PC-9 (cell line): ENCODE data around the gene SLC22A1. TPM values are rescaled to one million over a fixed set of nuclear protein-coding genes. Genes with fewer than 3 reads are reported as not detected.

ENCODE experiments used
- BruUV-seq: library from RNA; stranded (reverse); fragments of 400-500 nt; replicated peaks from 2 replicates; lab custom pipeline; 2021; lab: Mats Ljungman, UMichigan
- CTCF ChIA-PET: fragments of 300-600 bp; sonication (Branson Sonifier 250); formaldehyde crosslinking; loops from one replicate; lab custom pipeline; 2022; ENCODE audit warnings: antibody characterized with exemption; lab: Charles Lee
- POLR2A ChIA-PET: fragments of 300-600 bp; sonication (Branson Sonifier 250); formaldehyde crosslinking; loops from one replicate; lab custom pipeline; 2022; ENCODE audit warnings: antibody characterized with exemption; ENCODE audit not compliant: unreplicated experiment; lab: Charles Lee
- DNase-seq, 2 experiments: peaks; one replicate each; pipeline versions ENCODE4 v3.0.0 to v3.0.0-alpha.2; 2015 to 2022; ENCODE audit warnings: mixed read lengths in 1 of 2
- H2AFZ ChIP-seq: fragments of 200-600 bp; sonication (generic); 2 replicates; pipeline ENCODE4 v1.8.1; 2017; ENCODE audit warnings: antibody characterized with exemption
- H3F3A ChIP-seq: fragments of 200-600 bp; sonication (generic); 2 replicates; pipeline ENCODE4 v1.8.1; 2017; ENCODE audit warnings: antibody characterized with exemption, mild to moderate bottlenecking, low read depth; ENCODE audit not compliant: insufficient read depth
- H3K27ac ChIP-seq: fragments of 200-600 bp; sonication (generic); 2 replicates; pipeline ENCODE4 v1.6.1; 2016; ENCODE audit warnings: mixed run types
- H3K27me3 ChIP-seq: fragments of 200-600 bp; sonication (generic); 2 replicates; pipeline ENCODE4 v1.6.1; 2016; ENCODE audit warnings: low read depth, mixed run types; ENCODE audit not compliant: insufficient read depth
- H3K36me3 ChIP-seq: fragments of 200-600 bp; sonication (generic); 2 replicates; pipeline ENCODE4 v1.6.1; 2016; ENCODE audit warnings: low read depth, mixed run types
- H3K4me1 ChIP-seq: fragments of 200-600 bp; sonication (generic); replicated peaks from 2 replicates; pipeline ENCODE4 v1.6.1; 2016; ENCODE audit warnings: mixed run types; ENCODE audit not compliant: insufficient read depth
- H3K4me2 ChIP-seq: fragments of 200-600 bp; sonication (generic); 2 replicates; pipeline ENCODE4 v1.6.1; 2017; ENCODE audit warnings: mixed run types
- H3K4me3 ChIP-seq: fragments of 200-600 bp; sonication (generic); 2 replicates; pipeline ENCODE4 v1.6.1; 2016; ENCODE audit warnings: mixed run types
- H3K79me2 ChIP-seq: fragments of 200-600 bp; sonication (generic); 2 replicates; pipeline ENCODE4 v1.6.1; 2017; ENCODE audit warnings: low read depth, mixed run types
- H3K9me2 ChIP-seq: fragments of 200-600 bp; sonication (generic); 2 replicates; pipeline ENCODE4 v1.8.1; 2017; ENCODE audit warnings: mild to moderate bottlenecking; ENCODE audit not compliant: insufficient read depth
- H3K9me3 ChIP-seq: fragments of 200-600 bp; sonication (generic); 2 replicates; pipeline ENCODE4 v1.8.1; 2016; ENCODE audit warnings: low read depth; ENCODE audit not compliant: insufficient read depth
- H4K20me1 ChIP-seq: fragments of 200-600 bp; sonication (generic); 2 replicates; pipeline ENCODE4 v1.8.1; 2017; ENCODE audit not compliant: insufficient read depth
- EZH2 ChIP-seq: fragments of 200-600 bp; sonication (generic); IDR thresholded peaks from 2 replicates; pipeline ENCODE4 v1.8.0; 2017; ENCODE audit warnings: antibody characterized with exemption, low read depth
- intact Hi-C: fragments of 100-400 bp; cut with micrococcal nuclease; formaldehyde crosslinking; loops from one replicate; pipeline ENCODE4 v1.10.0; 2022; ENCODE audit not compliant: unreplicated experiment
- total RNA-seq: library from RNA; stranded (reverse); gene quantifications from 2 replicates; pipeline ENCODE4 v1.2.3, GENCODE V29; 2021
- TF ChIP-seq, protein P1 (sequence below): fragments of 200-600 bp; sonication (generic); conservative IDR thresholded peaks from 2 replicates; pipeline ENCODE4 v1.6.1; 2017; ENCODE audit warnings: mixed run types, antibody characterized with exemption, mild to moderate bottlenecking, moderate library complexity

SLC22A1 gene
- total RNA-seq, 1 experiment from 2014 or later = not detected

DNA sequence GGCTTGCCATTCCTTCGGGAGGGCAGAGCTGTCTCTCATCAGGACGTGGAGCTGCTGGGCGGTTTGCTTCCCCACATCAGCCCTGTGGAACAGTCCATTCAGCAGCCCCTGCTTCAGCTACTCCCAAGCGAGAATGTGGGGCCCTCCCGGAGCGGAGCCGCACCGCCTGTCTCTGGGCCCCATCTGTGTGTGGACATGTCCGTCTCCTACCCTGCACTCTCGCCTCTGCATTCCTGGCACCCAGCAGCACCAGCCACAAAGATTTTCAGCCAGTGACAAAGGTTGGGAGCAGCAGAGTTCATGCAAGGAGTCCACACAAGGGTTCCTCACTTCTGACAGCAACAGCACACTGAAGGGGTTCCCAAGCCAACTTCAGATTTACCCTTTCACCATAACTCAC, 29.0 kb upstream of the SLC22A1 start:
- Histone ChIP-seq H2AFZ (no peak overlapping the region), H3K9me2 (no peaks in the 10 kb centered on the region), H4K20me1 (peaks cover 3% of the 10 kb centered on the region; the same call in 1 of the 2 replicates), H3K4me3 (no peak overlapping the region), H3K4me1 (no peaks in the 10 kb centered on the region), H3K27ac (no peak overlapping the region), H3F3A (no peaks in the 10 kb centered on the region), H3K27me3 (no peaks in the 10 kb centered on the region), H3K4me2 (no peak overlapping the region), H3K36me3 (peaks cover 12% of the 10 kb centered on the region; the same call in 1 of the 2 replicates), H3K79me2 (no peaks in the 10 kb centered on the region), H3K9me3 (no peaks in the 10 kb centered on the region)
- intact Hi-C loops = no loop called here
- no peak for DNase-seq
- ChIA-PET POLR2A (no interaction called here), CTCF (no interaction called here)
- no TSS peak for BruUV-seq
- TF ChIP-seq EZH2 = no peak
- TF ChIP-seq, protein P1, sequence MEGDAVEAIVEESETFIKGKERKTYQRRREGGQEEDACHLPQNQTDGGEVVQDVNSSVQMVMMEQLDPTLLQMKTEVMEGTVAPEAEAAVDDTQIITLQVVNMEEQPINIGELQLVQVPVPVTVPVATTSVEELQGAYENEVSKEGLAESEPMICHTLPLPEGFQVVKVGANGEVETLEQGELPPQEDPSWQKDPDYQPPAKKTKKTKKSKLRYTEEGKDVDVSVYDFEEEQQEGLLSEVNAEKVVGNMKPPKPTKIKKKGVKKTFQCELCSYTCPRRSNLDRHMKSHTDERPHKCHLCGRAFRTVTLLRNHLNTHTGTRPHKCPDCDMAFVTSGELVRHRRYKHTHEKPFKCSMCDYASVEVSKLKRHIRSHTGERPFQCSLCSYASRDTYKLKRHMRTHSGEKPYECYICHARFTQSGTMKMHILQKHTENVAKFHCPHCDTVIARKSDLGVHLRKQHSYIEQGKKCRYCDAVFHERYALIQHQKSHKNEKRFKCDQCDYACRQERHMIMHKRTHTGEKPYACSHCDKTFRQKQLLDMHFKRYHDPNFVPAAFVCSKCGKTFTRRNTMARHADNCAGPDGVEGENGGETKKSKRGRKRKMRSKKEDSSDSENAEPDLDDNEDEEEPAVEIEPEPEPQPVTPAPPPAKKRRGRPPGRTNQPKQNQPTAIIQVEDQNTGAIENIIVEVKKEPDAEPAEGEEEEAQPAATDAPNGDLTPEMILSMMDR = no peak

DNA sequence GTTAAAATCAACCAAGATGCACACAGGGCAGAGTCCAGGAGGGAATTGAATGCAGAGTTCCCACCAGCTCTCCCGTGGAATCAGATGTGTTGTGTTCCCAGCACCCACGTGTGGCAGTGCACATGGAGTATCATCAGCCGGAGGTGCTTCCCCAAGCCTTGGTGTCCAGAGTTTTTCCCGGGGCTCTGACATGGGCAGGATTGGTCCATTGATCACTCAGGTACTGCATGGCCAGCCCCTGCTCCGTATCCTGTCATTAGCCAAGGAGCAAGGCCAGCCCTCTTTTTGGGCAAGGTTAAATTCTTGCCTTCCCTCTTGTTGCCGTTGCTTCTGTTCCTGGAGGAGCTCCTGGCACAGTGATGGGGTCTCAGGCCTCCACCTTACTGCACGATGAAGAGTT, 28.6 kb upstream of the SLC22A1 start:
- Histone ChIP-seq H3F3A (no peaks in the 10 kb centered on the region), H3K4me1 (no peaks in the 10 kb centered on the region), H3K79me2 (no peaks in the 10 kb centered on the region), H2AFZ (no peak overlapping the region), H3K36me3 (peaks cover 14% of the 10 kb centered on the region; the same call in 1 of the 2 replicates), H4K20me1 (peaks cover 3% of the 10 kb centered on the region; the same call in 1 of the 2 replicates), H3K9me3 (no peaks in the 10 kb centered on the region), H3K4me3 (no peak overlapping the region), H3K27me3 (no peaks in the 10 kb centered on the region), H3K27ac (no peak overlapping the region), H3K9me2 (no peaks in the 10 kb centered on the region), H3K4me2 (no peak overlapping the region)
- intact Hi-C loops = no loop called here
- TF ChIP-seq, protein P1 = no peak
- TF ChIP-seq EZH2 = no peak
- no TSS peak for BruUV-seq
- DNase-seq = no peak
- ChIA-PET POLR2A (no interaction called here), CTCF (no interaction called here)

DNA sequence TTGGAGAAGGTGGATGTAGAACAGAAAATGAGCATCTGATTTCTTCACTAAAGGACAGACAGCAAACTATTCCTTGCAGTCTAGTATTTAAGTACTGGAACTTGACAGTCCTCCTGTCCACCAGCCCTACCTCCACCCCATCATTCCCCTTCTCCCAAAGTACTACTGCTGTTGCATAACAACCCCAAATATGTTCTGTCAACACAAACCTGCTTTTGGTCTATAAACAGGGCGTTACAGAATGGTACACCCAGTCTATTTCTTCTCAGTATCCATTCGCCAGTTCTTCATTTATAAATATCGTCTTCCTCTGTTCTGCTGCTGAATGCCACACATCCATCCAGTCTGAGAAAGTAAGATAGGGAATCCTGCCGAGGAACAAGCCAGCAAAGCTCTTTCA, 27.7 kb upstream of the SLC22A1 start:
- H3K9me3 ChIP-seq = no peaks in the 10 kb centered on the region
- H2AFZ ChIP-seq = no peak overlapping the region
- CTCF ChIA-PET = no interaction called here
- no peaks in the 10 kb centered on the region for H3K4me1 ChIP-seq
- no peaks in the 10 kb centered on the region for H3F3A ChIP-seq
- peaks cover 3% of the 10 kb centered on the region; the same call in 1 of the 2 replicates for H4K20me1 ChIP-seq
- H3K27me3 ChIP-seq = no peaks in the 10 kb centered on the region
- H3K4me2 ChIP-seq = no peak overlapping the region
- H3K79me2 ChIP-seq = no peaks in the 10 kb centered on the region
- no peak overlapping the region for H3K27ac ChIP-seq
- H3K4me3 ChIP-seq = no peak overlapping the region
- DNase-seq = no peak
- intact Hi-C loops = no loop called here
- POLR2A ChIA-PET = no interaction called here
- BruUV-seq = no TSS peak
- no peak for TF ChIP-seq EZH2
- TF ChIP-seq, protein P1 = no peak
- peaks cover 16% of the 10 kb centered on the region; the same call in 1 of the 2 replicates for H3K36me3 ChIP-seq
- no peaks in the 10 kb centered on the region for H3K9me2 ChIP-seq
